Neural cell (in vitro differentiated cells): Measurements from ENCODE around the gene ZDHHC11. TPM values are rescaled to one million over a fixed set of nuclear protein-coding genes. Genes with fewer than 3 reads are reported as not detected.

Source experiments
- H2AFZ ChIP-seq: fragments of 200-600, 300-800 bp; sonication (generic), shearing (Covaris generic); 2 replicates; pipeline ENCODE4 v1.6.0; 2014; ENCODE audit warnings: low read depth, mild to moderate bottlenecking, antibody characterized with exemption, low read length, moderate library complexity
- H3F3A ChIP-seq: fragments of 200-600 bp; shearing (Covaris generic); 2 replicates; pipeline ENCODE4 v1.6.1; 2016; ENCODE audit warnings: mild to moderate bottlenecking, moderate library complexity, mixed read lengths, antibody characterized with exemption, low read length; ENCODE audit not compliant: insufficient read depth, poor library complexity, severe bottlenecking
- H3K27ac ChIP-seq: fragments of 200-600, 300-800 bp; sonication (generic), shearing (Covaris generic); 2 replicates; pipeline ENCODE4 v1.5.1; 2014; ENCODE audit warnings: mild to moderate bottlenecking, low read length, moderate library complexity
- H3K27me3 ChIP-seq: fragments of 300-800, 200-600 bp; sonication (generic), shearing (Covaris generic); 2 replicates; pipeline ENCODE4 v1.6.0; 2014; ENCODE audit warnings: mild to moderate bottlenecking, low read depth, low read length, moderate library complexity; ENCODE audit not compliant: insufficient read depth
- H3K36me3 ChIP-seq: fragments of 300-800, 200-600 bp; sonication (generic), shearing (Covaris generic); 2 replicates; pipeline ENCODE4 v1.5.1; 2014; ENCODE audit warnings: mild to moderate bottlenecking, antibody characterized with exemption, low read length, moderate library complexity; ENCODE audit not compliant: insufficient read depth
- H3K4me2 ChIP-seq: fragments of 300-800, 200-600 bp; sonication (generic), shearing (Covaris generic); 2 replicates; pipeline ENCODE4 v1.6.0; 2014; ENCODE audit warnings: mild to moderate bottlenecking, low read length
- H3K4me3 ChIP-seq: fragments of 300-800, 200-600 bp; sonication (generic), shearing (Covaris generic); 2 replicates; pipeline ENCODE4 v1.5.1; 2014; ENCODE audit warnings: mild to moderate bottlenecking, low read length, moderate library complexity
- H3K79me2 ChIP-seq: fragments of 200-600 bp; shearing (Covaris generic); replicated peaks from 2 replicates; pipeline ENCODE4 v1.6.0; 2014; ENCODE audit warnings: mild to moderate bottlenecking, low read length, moderate library complexity; ENCODE audit not compliant: insufficient read depth
- H3K9ac ChIP-seq: fragments of 300-800, 200-600 bp; sonication (generic), shearing (Covaris generic); 2 replicates; pipeline ENCODE4 v1.6.1; 2016; ENCODE audit warnings: mild to moderate bottlenecking, low read length, mixed read lengths
- H3K9me2 ChIP-seq: fragments of 200-600 bp; shearing (Covaris generic); 2 replicates; pipeline ENCODE4 v1.6.1; 2016; ENCODE audit warnings: mild to moderate bottlenecking, low read length, mixed read lengths; ENCODE audit not compliant: insufficient read depth
- H3K9me3 ChIP-seq: fragments of 200-600, 300-800 bp; sonication (generic), shearing (Covaris generic); 2 replicates; pipeline ENCODE4 v1.6.1; 2016; ENCODE audit warnings: mild to moderate bottlenecking, mixed run types, low read length, moderate library complexity, mixed read lengths
- H4K20me1 ChIP-seq: fragments of 200-600 bp; shearing (Covaris generic); 2 replicates; pipeline ENCODE4 v1.6.1; 2016; ENCODE audit warnings: mild to moderate bottlenecking, mixed run types; ENCODE audit not compliant: insufficient read depth
- EZH2 ChIP-seq: fragments of 200-600, 300-800 bp; shearing (Covaris generic), sonication (generic); IDR thresholded peaks from 2 replicates; pipeline ENCODE4 v1.6.1; 2014; ENCODE audit warnings: antibody characterized with exemption, low read length, borderline replicate concordance, mild to moderate bottlenecking; ENCODE audit not compliant: insufficient read depth, poor library complexity, severe bottlenecking
- MXI1 ChIP-seq: fragments of 450-650 bp; conservative IDR thresholded peaks from 2 replicates; pipeline ENCODE4 v1.6.1; 2014; ENCODE audit warnings: antibody characterized with exemption, mild to moderate bottlenecking; ENCODE audit not compliant: poor library complexity, severe bottlenecking
- POLR2AphosphoS5 ChIP-seq: IDR thresholded peaks from 2 replicates; pipeline ENCODE4 v1.6.1; 2012
- RAD21 ChIP-seq: fragments of 450-650 bp; conservative IDR thresholded peaks from 2 replicates; pipeline ENCODE4 v1.6.1; 2014; ENCODE audit warnings: antibody characterized with exemption, mild to moderate bottlenecking, moderate library complexity
- SMC3 ChIP-seq: fragments of 450-650 bp; conservative IDR thresholded peaks from 2 replicates; pipeline ENCODE4 v1.6.1; 2014; ENCODE audit warnings: antibody characterized with exemption, mild to moderate bottlenecking, moderate library complexity; ENCODE audit not compliant: poor library complexity
- polyA plus RNA-seq: library from polyadenylated mRNA; depleted of rRNA; stranded (reverse); fragments of >200 nt; gene quantifications from 2 replicates; pipeline ENCODE4 v1.2.3, GENCODE V29; 2014
- TF ChIP-seq, protein P1 (sequence below): IDR thresholded peaks from 2 replicates; pipeline ENCODE4 v1.6.1; 2012; ENCODE audit warnings: borderline replicate concordance

The ZDHHC11 gene
- polyA plus RNA-seq, 1 donor from 2014 or later = 11.4 TPM

DNA sequence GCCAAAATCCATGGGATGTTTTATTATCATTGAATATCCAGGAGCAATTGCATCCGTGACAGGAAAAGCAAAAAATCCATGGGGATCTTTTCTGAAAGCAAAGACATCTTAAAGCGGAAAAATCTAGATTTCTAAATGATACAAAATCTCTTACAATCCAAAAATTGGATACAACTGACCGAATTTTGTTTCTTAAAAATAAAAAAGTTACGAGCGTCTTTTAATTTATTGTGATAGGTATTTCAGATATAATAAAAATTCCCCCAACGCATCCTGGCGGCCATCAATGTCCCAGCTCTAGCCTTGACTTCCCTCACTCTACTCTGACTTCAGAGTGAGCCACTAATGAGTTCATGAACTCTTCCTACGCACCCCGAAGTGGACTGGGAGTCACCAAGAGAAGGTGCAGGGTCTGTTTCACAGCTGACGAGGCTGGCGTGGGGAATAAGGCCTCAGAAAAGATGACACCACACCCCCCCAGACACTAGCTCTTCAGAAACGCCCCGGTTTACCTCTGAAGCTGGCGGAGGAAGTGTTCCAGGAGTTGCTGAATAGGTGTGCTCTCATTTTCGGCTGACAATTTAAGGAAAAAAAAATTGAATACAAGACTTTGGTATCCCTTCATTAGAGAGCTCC lies 38.4 kb upstream of the ZDHHC11 start:
- Histone ChIP-seq H2AFZ (no peak overlapping the region), H4K20me1 (no peaks in the 10 kb centered on the region), H3F3A (no peaks in the 10 kb centered on the region), H3K9me2 (no peaks in the 10 kb centered on the region), H3K27ac (no peak overlapping the region), H3K79me2 (peaks cover 28% of the 10 kb centered on the region), H3K4me3 (no peak overlapping the region), H3K4me2 (no peak overlapping the region), H3K27me3 (no peaks in the 10 kb centered on the region), H3K36me3 (peaks cover 7% of the 10 kb centered on the region), H3K9ac (no peak overlapping the region), H3K9me3 (no peaks in the 10 kb centered on the region)
- TF ChIP-seq, protein P1, sequence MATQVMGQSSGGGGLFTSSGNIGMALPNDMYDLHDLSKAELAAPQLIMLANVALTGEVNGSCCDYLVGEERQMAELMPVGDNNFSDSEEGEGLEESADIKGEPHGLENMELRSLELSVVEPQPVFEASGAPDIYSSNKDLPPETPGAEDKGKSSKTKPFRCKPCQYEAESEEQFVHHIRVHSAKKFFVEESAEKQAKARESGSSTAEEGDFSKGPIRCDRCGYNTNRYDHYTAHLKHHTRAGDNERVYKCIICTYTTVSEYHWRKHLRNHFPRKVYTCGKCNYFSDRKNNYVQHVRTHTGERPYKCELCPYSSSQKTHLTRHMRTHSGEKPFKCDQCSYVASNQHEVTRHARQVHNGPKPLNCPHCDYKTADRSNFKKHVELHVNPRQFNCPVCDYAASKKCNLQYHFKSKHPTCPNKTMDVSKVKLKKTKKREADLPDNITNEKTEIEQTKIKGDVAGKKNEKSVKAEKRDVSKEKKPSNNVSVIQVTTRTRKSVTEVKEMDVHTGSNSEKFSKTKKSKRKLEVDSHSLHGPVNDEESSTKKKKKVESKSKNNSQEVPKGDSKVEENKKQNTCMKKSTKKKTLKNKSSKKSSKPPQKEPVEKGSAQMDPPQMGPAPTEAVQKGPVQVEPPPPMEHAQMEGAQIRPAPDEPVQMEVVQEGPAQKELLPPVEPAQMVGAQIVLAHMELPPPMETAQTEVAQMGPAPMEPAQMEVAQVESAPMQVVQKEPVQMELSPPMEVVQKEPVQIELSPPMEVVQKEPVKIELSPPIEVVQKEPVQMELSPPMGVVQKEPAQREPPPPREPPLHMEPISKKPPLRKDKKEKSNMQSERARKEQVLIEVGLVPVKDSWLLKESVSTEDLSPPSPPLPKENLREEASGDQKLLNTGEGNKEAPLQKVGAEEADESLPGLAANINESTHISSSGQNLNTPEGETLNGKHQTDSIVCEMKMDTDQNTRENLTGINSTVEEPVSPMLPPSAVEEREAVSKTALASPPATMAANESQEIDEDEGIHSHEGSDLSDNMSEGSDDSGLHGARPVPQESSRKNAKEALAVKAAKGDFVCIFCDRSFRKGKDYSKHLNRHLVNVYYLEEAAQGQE = no peak

DNA sequence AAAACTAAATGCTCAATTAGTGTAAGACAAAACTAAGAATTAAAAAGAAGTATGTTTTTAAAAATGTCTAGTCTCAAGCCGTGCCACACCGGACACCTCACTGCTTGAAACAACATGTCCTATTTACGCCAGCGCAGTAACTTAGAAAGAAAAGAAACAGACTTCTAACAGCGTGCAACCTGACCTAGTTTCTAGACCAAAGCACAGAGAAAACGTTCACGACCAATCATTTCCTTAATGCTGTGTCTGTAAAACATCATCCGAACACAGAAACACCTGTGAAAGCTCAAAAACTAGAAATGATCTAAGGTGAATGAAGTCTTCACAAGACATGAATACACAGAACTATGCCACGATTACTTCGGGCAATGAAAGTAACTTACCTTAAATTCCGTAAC lies 37.9 kb upstream of the ZDHHC11 start:
- no peak overlapping the region for H2AFZ ChIP-seq
- no peak overlapping the region for H3K27ac ChIP-seq
- H3K4me2 ChIP-seq = no peak overlapping the region
- H3K79me2 ChIP-seq = peaks cover 28% of the 10 kb centered on the region
- H3K27me3 ChIP-seq = no peaks in the 10 kb centered on the region
- H3K9ac ChIP-seq = no peak overlapping the region
- TF ChIP-seq, protein P1 = no peak
- TF ChIP-seq MXI1 (no peak), SMC3 (no peak), POLR2AphosphoS5 (no peak), EZH2 (no peak), RAD21 (no peak)
- no peaks in the 10 kb centered on the region for H3F3A ChIP-seq
- no peaks in the 10 kb centered on the region for H4K20me1 ChIP-seq
- H3K9me3 ChIP-seq = no peaks in the 10 kb centered on the region
- H3K9me2 ChIP-seq = no peaks in the 10 kb centered on the region
- H3K4me3 ChIP-seq = no peak overlapping the region
- peaks cover 7% of the 10 kb centered on the region for H3K36me3 ChIP-seq
